GM15510 (cell line): Measurements from ENCODE around the gene SVIL.

Experiments
- POLR2A ChIP-seq: IDR thresholded peaks from 3 replicates; pipeline ENCODE4 v1.6.1; 2011; ENCODE audit warnings: borderline replicate concordance; ENCODE audit not compliant: insufficient read length; ENCODE audit errors: extremely low read depth

The SVIL gene

GRCh38 chr10:29537799-29538198 lies 97.0 kb downstream of the SVIL start:
- no peak for TF ChIP-seq POLR2A

GRCh38 chr10:29535778-29536453 lies 98.9 kb downstream of the SVIL start:
- TF ChIP-seq POLR2A, result no peak

- no peak for TF ChIP-seq POLR2A
These were observed 99.6 kb downstream of the SVIL start for GRCh38 chr10:29535012-29535777.

GRCh38 chr10:29534590-29534989 lies 100.2 kb downstream of the SVIL start:
- no peak for TF ChIP-seq POLR2A

GRCh38 chr10:29533696-29534285 lies 101.0 kb downstream of the SVIL start:
- TF ChIP-seq POLR2A, result no peak

- TF ChIP-seq POLR2A, result no peak
These were observed 101.7 kb downstream of the SVIL start for GRCh38 chr10:29533046-29533445.

- TF ChIP-seq POLR2A, result no peak
These were observed 102.4 kb downstream of the SVIL start for GRCh38 chr10:29532256-29532878.

- TF ChIP-seq POLR2A, result no peak
These were observed 104.4 kb downstream of the SVIL start for GRCh38 chr10:29530112-29530976.

- no peak for TF ChIP-seq POLR2A
These were observed 105.6 kb downstream of the SVIL start for GRCh38 chr10:29529146-29529545.

- TF ChIP-seq POLR2A, result no peak
These were observed 109.0 kb downstream of the SVIL start for GRCh38 chr10:29525762-29526161.

- TF ChIP-seq POLR2A, result no peak
These were observed 110.1 kb downstream of the SVIL start for GRCh38 chr10:29524720-29525119.

- TF ChIP-seq POLR2A, result no peak
These were observed 110.5 kb downstream of the SVIL start for GRCh38 chr10:29524294-29524693.

- no peak for TF ChIP-seq POLR2A
These were observed 111.9 kb downstream of the SVIL start for GRCh38 chr10:29522918-29523317.

GRCh38 chr10:29522061-29522855 lies 112.5 kb downstream of the SVIL start:
- TF ChIP-seq POLR2A, result no peak

- TF ChIP-seq POLR2A, result no peak
These were observed 115.1 kb downstream of the SVIL start for GRCh38 chr10:29519659-29520058.
